ENCODE results near the gene CFHR1. TPM values are rescaled to one million over a fixed set of nuclear protein-coding genes. Genes with fewer than 3 reads are reported as not detected.

Gene CFHR1
- total and polyA plus RNA-seq, 12 donors = 0.42 to 3.9 (median 0.90) TPM; not detected in 5

- no peaks in the 10 kb centered on the region for H3K9me3 ChIP-seq (replicated peaks in 1 of 3)
- H3K27ac ChIP-seq = no peak overlapping the region
- no peaks in the 10 kb centered on the region for H3K27me3 ChIP-seq
- H3K36me3 ChIP-seq (replicated peaks in 1 of 2) = no peaks in the 10 kb centered on the region
- no peak for TF ChIP-seq POLR2A (IDR thresholded peaks at IDR 0.05)
- TF ChIP-seq, protein P1, sequence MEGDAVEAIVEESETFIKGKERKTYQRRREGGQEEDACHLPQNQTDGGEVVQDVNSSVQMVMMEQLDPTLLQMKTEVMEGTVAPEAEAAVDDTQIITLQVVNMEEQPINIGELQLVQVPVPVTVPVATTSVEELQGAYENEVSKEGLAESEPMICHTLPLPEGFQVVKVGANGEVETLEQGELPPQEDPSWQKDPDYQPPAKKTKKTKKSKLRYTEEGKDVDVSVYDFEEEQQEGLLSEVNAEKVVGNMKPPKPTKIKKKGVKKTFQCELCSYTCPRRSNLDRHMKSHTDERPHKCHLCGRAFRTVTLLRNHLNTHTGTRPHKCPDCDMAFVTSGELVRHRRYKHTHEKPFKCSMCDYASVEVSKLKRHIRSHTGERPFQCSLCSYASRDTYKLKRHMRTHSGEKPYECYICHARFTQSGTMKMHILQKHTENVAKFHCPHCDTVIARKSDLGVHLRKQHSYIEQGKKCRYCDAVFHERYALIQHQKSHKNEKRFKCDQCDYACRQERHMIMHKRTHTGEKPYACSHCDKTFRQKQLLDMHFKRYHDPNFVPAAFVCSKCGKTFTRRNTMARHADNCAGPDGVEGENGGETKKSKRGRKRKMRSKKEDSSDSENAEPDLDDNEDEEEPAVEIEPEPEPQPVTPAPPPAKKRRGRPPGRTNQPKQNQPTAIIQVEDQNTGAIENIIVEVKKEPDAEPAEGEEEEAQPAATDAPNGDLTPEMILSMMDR (IDR thresholded peaks at IDR 0.05) = no peak
- no peaks in the 10 kb centered on the region for H3K4me1 ChIP-seq (replicated peaks in 1 of 2)
- H3K4me3 ChIP-seq = no peak overlapping the region
- 71 to 100% (median 93%) methylated on average over 1 of the region's 1 CpG for WGBS, 4 donors
- DNase-seq = no peak
- intact Hi-C loops (cut with DNase I) = no loop called here
These were observed 47.4 kb downstream of the CFHR1 start for GRCh38 chr1:196866974-196867373.

DNA sequence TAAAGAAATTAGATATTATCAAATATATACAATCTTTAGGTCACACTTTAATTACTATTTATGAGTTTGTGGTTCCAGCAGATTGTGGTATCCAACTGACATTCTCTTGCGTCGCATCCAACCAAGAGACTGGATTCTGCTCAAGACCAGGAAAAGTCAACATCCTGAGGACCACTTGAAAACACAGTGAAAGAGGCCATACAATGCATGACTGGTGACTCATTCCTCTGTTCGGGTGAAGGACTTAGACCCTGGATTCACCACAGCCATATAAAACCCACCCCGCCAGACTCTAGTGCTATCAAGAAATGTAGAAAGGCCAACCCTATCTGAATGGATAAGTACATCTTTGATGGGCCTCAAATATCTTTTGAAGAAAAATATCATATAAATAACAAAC lies 53.9 kb downstream of the CFHR1 start:
- Histone ChIP-seq H3K4me3 (no peak overlapping the region), H3K27me3 (no peaks in the 10 kb centered on the region), H3K36me3 (replicated peaks in 1 of 2) (no peaks in the 10 kb centered on the region), H3K4me1 (replicated peaks in 1 of 2) (no peaks in the 10 kb centered on the region), H3K27ac (no peak overlapping the region), H3K9me3 (replicated peaks in 1 of 3) (no peaks in the 10 kb centered on the region)
- DNase-seq = no peak
- 87 to 92% (median 89%) methylated on average over 4 of the region's 4 CpGs for WGBS, 4 donors
- TF ChIP-seq, protein P1 (IDR thresholded peaks at IDR 0.05) = no peak
- no peak for TF ChIP-seq POLR2A (IDR thresholded peaks at IDR 0.05)
- intact Hi-C loops (cut with DNase I) = no loop called here

DNA sequence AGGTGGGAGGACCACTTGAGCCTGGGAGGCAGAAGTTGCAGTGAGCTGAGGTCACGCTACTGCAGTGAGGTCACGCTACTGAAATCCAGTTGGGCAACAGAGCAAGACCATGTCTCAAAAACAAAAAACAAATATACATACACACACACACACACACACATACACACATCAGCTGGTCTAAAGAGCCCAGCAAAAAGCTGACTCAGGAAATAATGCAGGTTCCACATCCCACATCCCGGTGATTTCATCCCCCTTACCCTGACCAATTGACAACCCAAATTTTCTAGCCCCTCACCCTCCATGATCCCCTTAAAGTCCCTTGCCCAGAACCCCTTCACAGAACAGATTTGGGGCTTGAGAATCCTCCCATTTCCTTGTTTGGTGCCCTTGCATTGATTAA lies 56.4 kb downstream of the CFHR1 start:
- Histone ChIP-seq H3K4me3 (no peak overlapping the region), H3K36me3 (replicated peaks in 1 of 2) (no peaks in the 10 kb centered on the region), H3K4me1 (replicated peaks in 1 of 2) (no peaks in the 10 kb centered on the region), H3K9me3 (replicated peaks in 1 of 3) (no peaks in the 10 kb centered on the region), H3K27me3 (no peaks in the 10 kb centered on the region), H3K27ac (no peak overlapping the region)
- 89 to 95% (median 91%) methylated on average over 3 of the region's 3 CpGs for WGBS, 4 donors
- DNase-seq = no peak
- intact Hi-C loops (cut with DNase I) = no loop called here
- TF ChIP-seq POLR2A (IDR thresholded peaks at IDR 0.05) = no peak
- TF ChIP-seq, protein P1 (IDR thresholded peaks at IDR 0.05) = no peak

- H3K27ac ChIP-seq = no peak overlapping the region
- no peak overlapping the region for H3K4me3 ChIP-seq
- DNase-seq = no peak
- no peak for TF ChIP-seq POLR2A (IDR thresholded peaks at IDR 0.05)
- TF ChIP-seq, protein P1 (IDR thresholded peaks at IDR 0.05) = no peak
- WGBS, 4 donors = 2 to 6% (median 3%) methylated on average over 21 to 29 of the region's 29 CpGs; no CpG with 5 or more reads in 1 of the 4 donors
- no peaks in the 10 kb centered on the region for H3K9me3 ChIP-seq (replicated peaks in 1 of 3)
- H3K4me1 ChIP-seq (replicated peaks in 1 of 2) = no peaks in the 10 kb centered on the region
- intact Hi-C loops (cut with DNase I) = no loop called here
- no peaks in the 10 kb centered on the region for H3K36me3 ChIP-seq (replicated peaks in 1 of 2)
- H3K27me3 ChIP-seq = no peaks in the 10 kb centered on the region
These were observed 58.4 kb downstream of the CFHR1 start for GRCh38 chr1:196877964-196878363.

Other genes starting within 250 kb of the CFHR1 start
- gene KCNT2, start 211.3 kb upstream of the CFHR1 start, total RNA-seq = 1 to 10 TPM; 1.1 to 4.0 (median 1.4) TPM
- 1 to 10 TPM in 1 of 3 donors, under 1 TPM in 2; 0.54 to 1.1 (median 0.97) TPM for gene KCNT2, start 211.3 kb upstream of the CFHR1 start, polyA plus RNA-seq
- gene CFH, start 167.7 kb upstream of the CFHR1 start, total RNA-seq = 100 to 1,000 TPM in 2 of 9 donors, 10 to 100 TPM in 7; 39.7 to 151 (median 79.3) TPM
- 10 to 100 TPM; 33.0 to 83.8 (median 40.4) TPM for gene CFH, start 167.7 kb upstream of the CFHR1 start, polyA plus RNA-seq
- gene CFHR3, start 44.9 kb upstream of the CFHR1 start, total RNA-seq = under 1 TPM in 4 of 9 donors, not detected in 5; 0.11 to 0.83 (median 0.48) TPM
- gene CFHR3, start 44.9 kb upstream of the CFHR1 start, polyA plus RNA-seq = 1 to 10 TPM in 2 of 3 donors, under 1 TPM in 1; 0.59 to 3.0 (median 1.3) TPM
- gene CFHR4, start 68.3 kb downstream of the CFHR1 start, total RNA-seq = under 1 TPM in 1 of 9 donors, not detected in 8; 0.18 TPM
- gene CFHR4, start 68.3 kb downstream of the CFHR1 start, polyA plus RNA-seq = under 1 TPM in 1 of 3 donors, not detected in 2; 0.47 TPM
- gene CFHR2, start 124.0 kb downstream of the CFHR1 start, total RNA-seq = under 1 TPM in 2 of 9 donors, not detected in 7; 0.28 to 0.46 TPM
- gene CFHR2, start 124.0 kb downstream of the CFHR1 start, polyA plus RNA-seq = under 1 TPM in 1 of 3 donors, not detected in 2; 0.29 TPM
- not detected for gene CFHR5, start 157.8 kb downstream of the CFHR1 start, total RNA-seq
- gene CFHR5, start 157.8 kb downstream of the CFHR1 start, polyA plus RNA-seq = not detected
- not detected for gene F13B, start 247.5 kb downstream of the CFHR1 start, total RNA-seq
- not detected for gene F13B, start 247.5 kb downstream of the CFHR1 start, polyA plus RNA-seq

All from adrenal gland (tissue), 12 donors.